HUES6 (cell line): ENCODE results near the gene CDCP1.

Source experiments
- H3K27ac ChIP-seq: 2 replicates; pipeline ENCODE4 v1.7.0; 2013; ENCODE audit warnings: low read depth, mild to moderate bottlenecking, low read length, inconsistent platforms
- H3K27me3 ChIP-seq: 2 replicates; pipeline ENCODE4 v1.6.1; 2013; ENCODE audit warnings: low read length; ENCODE audit not compliant: control insufficient read depth, insufficient read depth
- H3K36me3 ChIP-seq: 2 replicates; pipeline ENCODE4 v1.6.1; 2013; ENCODE audit warnings: low read length; ENCODE audit not compliant: control insufficient read depth, insufficient read depth
- H3K4me1 ChIP-seq: 2 replicates; pipeline ENCODE4 v1.6.1; 2013; ENCODE audit warnings: low read length; ENCODE audit not compliant: control insufficient read depth, insufficient read depth
- H3K4me3 ChIP-seq: 2 replicates; pipeline ENCODE4 v1.5.1; 2013; ENCODE audit warnings: low read depth, low read length
- H3K9ac ChIP-seq: one replicate; pipeline ENCODE4 v1.6.1; 2013; ENCODE audit warnings: mild to moderate bottlenecking, low read length
- H3K9me3 ChIP-seq: 2 replicates; pipeline ENCODE4 v1.6.1; 2013; ENCODE audit warnings: low read depth, low read length; ENCODE audit not compliant: control insufficient read depth, insufficient read depth

Gene CDCP1

GRCh38 chr3:45183872-45184262, 37.7 kb upstream of the CDCP1 start:
- Histone ChIP-seq H3K27me3 (no peaks in the 10 kb centered on the region), H3K36me3 (no peaks in the 10 kb centered on the region), H3K4me3 (no peak overlapping the region), H3K27ac (no peak overlapping the region), H3K9me3 (no peaks in the 10 kb centered on the region), H3K9ac (no peak overlapping the region), H3K4me1 (peaks cover 12% of the 10 kb centered on the region)

DNA sequence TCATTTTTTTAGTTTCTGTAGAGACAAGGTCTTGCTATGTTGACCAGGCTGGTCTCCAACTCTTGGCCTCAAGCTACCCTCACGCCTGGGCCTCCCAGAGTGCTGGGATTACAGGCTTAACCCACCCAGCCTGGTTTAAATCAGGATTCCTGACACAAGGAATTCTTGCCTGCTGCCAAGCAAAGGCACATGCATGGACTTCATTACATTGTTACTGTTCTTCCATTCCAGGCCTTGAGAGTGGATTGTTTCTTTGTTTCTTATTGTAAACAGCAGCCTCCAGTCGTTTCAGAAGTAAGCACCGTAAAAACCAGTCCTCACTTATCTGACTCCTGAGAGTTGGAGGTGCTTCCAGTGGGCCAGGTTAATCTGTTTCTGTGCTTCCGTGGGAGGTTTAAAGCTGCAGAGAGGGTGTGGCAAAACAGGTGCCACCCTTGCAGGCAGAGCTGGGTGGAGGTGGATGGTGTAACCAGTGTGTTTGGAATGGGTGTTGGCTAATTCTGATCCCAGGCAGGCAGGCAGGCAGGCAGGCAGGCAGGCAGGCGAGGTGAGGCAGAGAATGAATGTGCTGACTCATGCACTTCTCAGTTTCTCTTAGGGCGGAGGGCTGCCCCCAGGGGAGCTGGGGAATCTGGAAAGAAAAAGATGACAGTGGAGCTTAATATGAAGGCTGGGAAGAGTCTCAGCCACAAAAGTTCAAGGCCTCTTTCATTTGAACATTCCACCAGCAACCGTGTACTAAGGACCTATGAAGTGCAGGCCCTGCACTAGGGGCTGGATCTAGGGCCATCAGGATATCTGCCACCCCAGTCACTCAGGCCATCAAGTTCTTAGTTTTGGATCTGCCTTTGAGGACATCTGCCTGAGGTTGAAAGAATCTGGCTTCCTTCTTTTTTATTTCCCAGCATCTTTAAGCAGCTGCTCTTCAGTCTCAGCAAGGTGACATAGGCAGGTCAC, 37.0 kb upstream of the CDCP1 start:
- no peak overlapping the region for H3K27ac ChIP-seq
- no peaks in the 10 kb centered on the region for H3K36me3 ChIP-seq
- no peaks in the 10 kb centered on the region for H3K27me3 ChIP-seq
- peak overlapping the region; percentile 0 for H3K9ac ChIP-seq
- H3K9me3 ChIP-seq, result no peaks in the 10 kb centered on the region
- no peak overlapping the region for H3K4me3 ChIP-seq
- H3K4me1 ChIP-seq, result peaks cover 12% of the 10 kb centered on the region

- H3K4me1 ChIP-seq, result peaks cover 12% of the 10 kb centered on the region
Observed at GRCh38 chr3:45181496-45181895, 35.3 kb upstream of the CDCP1 start.

DNA sequence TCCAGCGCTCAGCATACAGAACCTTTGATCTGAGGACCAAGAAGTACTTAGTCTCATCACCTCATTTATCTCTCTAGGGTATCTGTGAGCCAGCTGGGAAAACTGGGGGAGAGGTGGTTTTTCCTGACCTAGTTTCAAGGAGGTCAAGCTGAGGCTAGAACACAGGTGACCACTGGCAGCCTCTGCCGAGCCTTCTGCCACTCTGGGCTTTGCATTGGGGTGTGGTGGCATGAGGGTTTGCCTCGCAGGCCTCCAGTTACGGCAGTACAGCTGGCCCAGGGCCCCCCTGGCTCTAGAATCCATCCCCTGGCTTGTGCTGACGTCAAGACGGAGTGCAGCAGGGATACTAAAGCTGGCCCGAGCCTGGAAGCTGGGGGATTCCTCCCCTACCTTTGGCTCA, 34.7 kb upstream of the CDCP1 start:
- Histone ChIP-seq H3K9me3 (no peaks in the 10 kb centered on the region), H3K27ac (no peak overlapping the region), H3K36me3 (no peaks in the 10 kb centered on the region), H3K4me3 (no peak overlapping the region), H3K27me3 (no peaks in the 10 kb centered on the region), H3K9ac (no peak overlapping the region), H3K4me1 (peaks cover 12% of the 10 kb centered on the region)

More at GRCh38 chr3:45181496-45181895, 35.3 kb upstream of the CDCP1 start:
- Histone ChIP-seq H3K36me3 (no peaks in the 10 kb centered on the region), H3K27ac (no peak overlapping the region), H3K27me3 (no peaks in the 10 kb centered on the region), H3K9me3 (no peaks in the 10 kb centered on the region), H3K4me3 (no peak overlapping the region), H3K9ac (no peak overlapping the region)

GRCh38 chr3:45180051-45180450, 33.9 kb upstream of the CDCP1 start:
- H3K4me1 ChIP-seq, result peaks cover 12% of the 10 kb centered on the region
- H3K27ac ChIP-seq, result no peak overlapping the region
- no peak overlapping the region for H3K4me3 ChIP-seq
- no peaks in the 10 kb centered on the region for H3K27me3 ChIP-seq
- H3K9ac ChIP-seq, result no peak overlapping the region
- H3K9me3 ChIP-seq, result no peaks in the 10 kb centered on the region
- no peaks in the 10 kb centered on the region for H3K36me3 ChIP-seq

GRCh38 chr3:45179163-45179562, 33.0 kb upstream of the CDCP1 start:
- peaks cover 12% of the 10 kb centered on the region for H3K4me1 ChIP-seq
- no peak overlapping the region for H3K4me3 ChIP-seq

GRCh38 chr3:45178183-45179023, 32.2 kb upstream of the CDCP1 start:
- H3K4me3 ChIP-seq, result no peak overlapping the region
- no peaks in the 10 kb centered on the region for H3K36me3 ChIP-seq
- no peak overlapping the region for H3K9ac ChIP-seq
- peaks cover 8% of the 10 kb centered on the region for H3K4me1 ChIP-seq
- no peak overlapping the region for H3K27ac ChIP-seq
- H3K9me3 ChIP-seq, result no peaks in the 10 kb centered on the region
- no peaks in the 10 kb centered on the region for H3K27me3 ChIP-seq

More at GRCh38 chr3:45179163-45179562, 33.0 kb upstream of the CDCP1 start:
- H3K9ac ChIP-seq, result no peak overlapping the region
- no peaks in the 10 kb centered on the region for H3K9me3 ChIP-seq
- H3K27ac ChIP-seq, result no peak overlapping the region
- no peaks in the 10 kb centered on the region for H3K27me3 ChIP-seq
- no peaks in the 10 kb centered on the region for H3K36me3 ChIP-seq

DNA sequence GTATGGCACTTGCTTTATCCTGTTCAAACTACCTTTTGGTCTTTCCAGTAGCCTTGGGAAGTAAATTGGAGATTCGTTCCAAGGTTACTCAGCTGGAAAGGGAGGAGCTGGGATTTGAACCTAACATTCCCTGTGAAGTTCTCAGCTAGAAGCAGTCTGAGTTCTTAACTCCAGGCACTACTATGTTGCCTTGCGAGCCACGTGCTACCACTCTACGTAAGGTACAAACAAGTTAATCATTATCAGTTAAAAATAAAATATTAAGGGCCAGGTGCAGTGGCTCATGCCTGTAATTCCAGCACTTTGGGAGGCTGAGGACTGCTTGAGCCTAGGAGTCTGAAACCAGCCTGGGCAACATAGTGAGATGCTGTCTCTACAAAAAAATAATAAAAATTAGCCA, 30.7 kb upstream of the CDCP1 start:
- H3K9me3 ChIP-seq, result no peaks in the 10 kb centered on the region
- H3K9ac ChIP-seq, result no peak overlapping the region
- no peaks in the 10 kb centered on the region; the same call in 1 of the 2 replicates for H3K4me1 ChIP-seq
- no peaks in the 10 kb centered on the region for H3K36me3 ChIP-seq
- H3K27me3 ChIP-seq, result no peaks in the 10 kb centered on the region
- no peak overlapping the region for H3K4me3 ChIP-seq
- H3K27ac ChIP-seq, result no peak overlapping the region

- no peaks in the 10 kb centered on the region for H3K36me3 ChIP-seq
- no peak overlapping the region for H3K9ac ChIP-seq
- H3K27ac ChIP-seq, result no peak overlapping the region
- H3K4me3 ChIP-seq, result no peak overlapping the region
- H3K4me1 ChIP-seq, result peaks cover 10% of the 10 kb centered on the region; the same call in 1 of the 2 replicates
- H3K27me3 ChIP-seq, result no peaks in the 10 kb centered on the region
- H3K9me3 ChIP-seq, result no peaks in the 10 kb centered on the region
Observed at GRCh38 chr3:45174234-45174633, 28.1 kb upstream of the CDCP1 start.

DNA sequence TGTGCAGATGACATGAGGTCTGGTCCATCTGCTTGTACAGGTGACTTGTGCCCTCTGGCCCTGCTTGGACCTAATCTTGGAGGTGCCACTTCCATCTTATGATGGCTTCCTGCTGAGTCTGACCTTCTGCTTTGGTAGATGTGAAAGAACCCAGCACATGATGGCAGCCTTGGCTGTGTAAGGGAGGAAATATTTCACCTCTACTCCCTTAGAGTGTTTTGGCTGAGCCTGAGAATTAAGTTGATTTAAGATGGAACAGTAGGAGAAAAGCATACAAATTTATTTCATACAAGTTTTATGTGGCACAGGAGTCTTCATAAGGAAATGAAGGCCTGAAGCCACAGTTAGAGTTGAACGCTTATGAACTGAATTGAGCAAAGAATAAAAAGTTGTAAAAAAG, 27.6 kb upstream of the CDCP1 start:
- Histone ChIP-seq H3K4me1 (peaks cover 11% of the 10 kb centered on the region; the same call in 1 of the 2 replicates), H3K36me3 (no peaks in the 10 kb centered on the region), H3K27ac (no peak overlapping the region), H3K9ac (no peak overlapping the region), H3K4me3 (no peak overlapping the region), H3K27me3 (no peaks in the 10 kb centered on the region), H3K9me3 (no peaks in the 10 kb centered on the region)

DNA sequence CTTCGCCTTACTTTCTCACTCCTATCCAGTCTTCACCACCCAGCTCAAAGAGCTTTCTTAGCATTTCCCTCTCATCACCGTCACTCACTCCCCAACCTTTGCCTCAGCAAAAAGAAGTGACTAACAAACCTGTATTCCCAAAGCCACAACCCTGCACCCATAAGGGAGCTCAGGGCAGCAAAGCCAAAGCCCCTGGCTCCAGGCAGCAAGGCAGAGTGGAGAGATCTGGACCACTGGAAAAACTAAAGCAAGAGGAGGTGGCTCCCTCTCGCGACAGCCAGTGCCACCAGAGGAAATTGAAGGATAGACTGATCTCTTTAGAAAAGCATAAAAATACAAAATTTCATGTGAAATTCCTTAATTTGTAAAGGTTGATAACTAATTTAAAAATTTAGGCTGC, 25.1 kb upstream of the CDCP1 start:
- Histone ChIP-seq H3K4me1 (peaks cover 31% of the 10 kb centered on the region), H3K4me3 (no peak overlapping the region), H3K9me3 (no peaks in the 10 kb centered on the region), H3K36me3 (no peaks in the 10 kb centered on the region), H3K9ac (no peak overlapping the region), H3K27me3 (no peaks in the 10 kb centered on the region), H3K27ac (no peak overlapping the region)
